ENCODE results near the gene TLE2.

- no peak for TF ChIP-seq CTCF (IDR thresholded peaks at IDR 0.05; ENCODE audit: insufficient read depth, low read length, poor library complexity, severe bottlenecking)
- TF ChIP-seq EZH2phosphoT487 (conservative IDR thresholded peaks at IDR 0.05; ENCODE audit: low read length): no peak
Measured at GRCh38 chr19:3073159-3073563, 44.1 kb upstream of the TLE2 start.

Measured in SU-DHL-6 (cell line).